SK-N-SH treated with all-trans-retinoic acid at 6 μM for 48 hours (cell line): ENCODE data around the gene RB1.

Source experiments
- BACH2 ChIP-seq: fragments of 250-450 bp; sonication (Bioruptor Pico); IDR thresholded peaks from 2 replicates; pipeline ENCODE4 v1.9.0; 2021; ENCODE audit warnings: mild to moderate bottlenecking, borderline replicate concordance
- OSR1 ChIP-seq: fragments of 250-450 bp; sonication (Bioruptor Pico); IDR thresholded peaks from 2 replicates; pipeline ENCODE4 v1.8.0; 2022; ENCODE audit warnings: moderate library complexity, mild to moderate bottlenecking, inconsistent platforms
- PATZ1 ChIP-seq: fragments of 250-450 bp; sonication (Bioruptor Pico); IDR thresholded peaks from 2 replicates; pipeline ENCODE4 v1.8.0; 2020; ENCODE audit warnings: mild to moderate bottlenecking, moderate library complexity, borderline replicate concordance
- PPARA ChIP-seq: fragments of 250-450 bp; sonication (Bioruptor Pico); IDR thresholded peaks from 2 replicates; pipeline ENCODE4 v1.5.0; 2020; ENCODE audit warnings: mild to moderate bottlenecking, borderline replicate concordance
- ZC3H10 ChIP-seq: fragments of 250-450 bp; sonication (Bioruptor Pico); IDR thresholded peaks from 2 replicates; pipeline ENCODE4 v1.5.1; 2021; ENCODE audit warnings: mild to moderate bottlenecking, moderate library complexity
- TF ChIP-seq, protein P1 (sequence below): fragments of 250-450 bp; sonication (Bioruptor Pico); IDR thresholded peaks from 2 replicates; pipeline ENCODE4 v1.5.1; 2021; ENCODE audit warnings: mild to moderate bottlenecking, moderate library complexity

GRCh38 chr13:48431987-48432615 lies 128.6 kb downstream of the RB1 start:
- no peak for TF ChIP-seq OSR1 (CRISPR knock-in tag)
- TF ChIP-seq PPARA (CRISPR knock-in tag), result no peak
- TF ChIP-seq ZC3H10 (CRISPR knock-in tag), result no peak
- TF ChIP-seq PATZ1 (CRISPR knock-in tag), result no peak
- TF ChIP-seq BACH2 (CRISPR knock-in tag), result no peak
- TF ChIP-seq, protein P1, sequence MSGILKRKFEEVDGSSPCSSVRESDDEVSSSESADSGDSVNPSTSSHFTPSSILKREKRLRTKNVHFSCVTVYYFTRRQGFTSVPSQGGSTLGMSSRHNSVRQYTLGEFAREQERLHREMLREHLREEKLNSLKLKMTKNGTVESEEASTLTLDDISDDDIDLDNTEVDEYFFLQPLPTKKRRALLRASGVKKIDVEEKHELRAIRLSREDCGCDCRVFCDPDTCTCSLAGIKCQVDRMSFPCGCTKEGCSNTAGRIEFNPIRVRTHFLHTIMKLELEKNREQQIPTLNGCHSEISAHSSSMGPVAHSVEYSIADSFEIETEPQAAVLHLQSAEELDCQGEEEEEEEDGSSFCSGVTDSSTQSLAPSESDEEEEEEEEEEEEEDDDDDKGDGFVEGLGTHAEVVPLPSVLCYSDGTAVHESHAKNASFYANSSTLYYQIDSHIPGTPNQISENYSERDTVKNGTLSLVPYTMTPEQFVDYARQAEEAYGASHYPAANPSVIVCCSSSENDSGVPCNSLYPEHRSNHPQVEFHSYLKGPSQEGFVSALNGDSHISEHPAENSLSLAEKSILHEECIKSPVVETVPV (CRISPR knock-in tag), result no peak
